K562 (cell line): Measurements from ENCODE around the gene LPCAT3. TPM values are rescaled to one million over a fixed set of nuclear protein-coding genes. Genes with fewer than 3 reads are reported as not detected.
"Not testable (repeated sequence)": the region's sequence is repeated elsewhere in the genome, so short reads cannot be mapped to it uniquely, and the experiment has no call there.

Experiments
- ATAC-seq: fragments of 200-7000 bp; cut with Tn5 transposase; 3 replicates; pipeline ENCODE4 v1.9.1; 2020; ENCODE audit warnings: moderate library complexity
- BruUV-seq: library from RNA; stranded (reverse); fragments of 400-500 nt; replicated peaks from 2 replicates; lab custom pipeline; 2021; lab: Mats Ljungman, UMichigan
- CTCF ChIA-PET: fragments of 300-600 bp; formaldehyde crosslinking; extraction: SDS; loops from one replicate; lab custom pipeline; 2021; ENCODE audit warnings: low intra/inter-chr PET ratio; lab: Yijun Ruan, JAX
- POLR2A ChIA-PET: fragments of 300-600, 350-650 bp; sonication (Branson Sonifier 250); formaldehyde crosslinking; extraction: SDS; loops from one replicate; lab custom pipeline; 2021; ENCODE audit warnings: antibody characterized with exemption, inconsistent platforms; lab: Yijun Ruan, JAX
- DNase-seq, 4 experiments: peaks; one replicate each; pipeline versions ENCODE4 v3.0.0 to v3.0.0-alpha.2; 2011 to 2018; ENCODE audit warnings: low spot score in 3 of 4, mixed read lengths in 3 of 4; ENCODE audit errors: extremely low read depth in 1 of 4
- FAIRE-seq: peaks from 2 replicates; lab custom pipeline; 2011; peaks lifted over from hg19 to GRCh38; lab: Jason Lieb, UNC
- H2AFZ ChIP-seq: 2 replicates; pipeline ENCODE4 v1.6.0; 2011; ENCODE audit warnings: low read depth, low read length, control low read depth, inconsistent platforms
- H3K27ac ChIP-seq: fragments of 200-600 bp; 3 replicates; pipeline ENCODE4 v1.8.0; 2011; ENCODE audit warnings: low read depth, mild to moderate bottlenecking, control low read depth, inconsistent platforms, low read length, moderate library complexity, mixed read lengths; ENCODE audit errors: extremely low read depth
- H3K27me3 ChIP-seq, 2 experiments: fragments of 300-600 bp in 1 of 2; 2 replicates in 1 of 2; 3 replicates in 1 of 2; pipeline versions ENCODE4 v1.6.0 to v1.8.0; 2011; ENCODE audit warnings: inconsistent platforms in 2 of 2, low read length in 2 of 2, mild to moderate bottlenecking in 1 of 2, mixed read lengths in 1 of 2, moderate library complexity in 1 of 2; ENCODE audit not compliant: control insufficient read depth in 2 of 2, insufficient read depth in 2 of 2
- H3K36me3 ChIP-seq: fragments of 300-600 bp; 3 replicates; pipeline ENCODE4 v1.8.0; 2011; ENCODE audit warnings: mild to moderate bottlenecking, low read length, inconsistent platforms; ENCODE audit not compliant: control insufficient read depth, insufficient read depth
- H3K4me1 ChIP-seq, 2 experiments: fragments of 200-600 bp in 1 of 2; replicated peaks in 1 of 2; 2 replicates in 1 of 2; 3 replicates in 1 of 2; pipeline versions ENCODE4 v1.5.1 to v1.8.0; 2011; ENCODE audit warnings: inconsistent platforms in 2 of 2, low read length in 2 of 2, mild to moderate bottlenecking in 1 of 2, mixed read lengths in 1 of 2, moderate library complexity in 1 of 2; ENCODE audit not compliant: control insufficient read depth in 2 of 2, insufficient read depth in 2 of 2
- H3K4me2 ChIP-seq: 2 replicates; pipeline ENCODE4 v1.6.1; 2011; ENCODE audit warnings: low read length, control low read depth, inconsistent platforms, mixed read lengths; ENCODE audit not compliant: insufficient read depth
- H3K4me3 ChIP-seq: fragments of 200-600 bp; sonication (generic), shearing (Covaris generic); 2 replicates; pipeline ENCODE4 v1.5.1; 2016; ENCODE audit warnings: control low read depth, inconsistent platforms
- H3K79me2 ChIP-seq: fragments of 200-600 bp; 3 replicates; pipeline ENCODE4 v1.8.0; 2011; ENCODE audit warnings: low read length, inconsistent platforms; ENCODE audit not compliant: control insufficient read depth, insufficient read depth
- H3K9ac ChIP-seq, 2 experiments: 2 replicates each; pipeline versions ENCODE4 v1.6.0 to v1.6.1; 2011; ENCODE audit warnings: low read depth in 2 of 2, low read length in 2 of 2, control low read depth in 1 of 2, inconsistent platforms in 1 of 2, mild to moderate bottlenecking in 1 of 2, mixed read lengths in 1 of 2; ENCODE audit not compliant: insufficient read depth in 1 of 2
- H3K9me1 ChIP-seq: one replicate; pipeline ENCODE4 v1.6.0; 2011; ENCODE audit warnings: inconsistent platforms, mild to moderate bottlenecking, low read length, moderate library complexity; ENCODE audit not compliant: control insufficient read depth, insufficient read depth
- H3K9me3 ChIP-seq: replicated peaks from 2 replicates; pipeline ENCODE4 v1.5.1; 2011; ENCODE audit warnings: low read depth, low read length, inconsistent platforms; ENCODE audit not compliant: control insufficient read depth, insufficient read depth
- H4K20me1 ChIP-seq: replicated peaks from 2 replicates; pipeline ENCODE4 v1.6.1; 2011; ENCODE audit warnings: low read length, inconsistent platforms, mixed read lengths; ENCODE audit not compliant: control insufficient read depth, insufficient read depth
- BACH1 ChIP-seq: fragments of 200-800 bp; sonication (Bioruptor generic); IDR thresholded peaks from 2 replicates; pipeline ENCODE4 v1.6.1; 2016; ENCODE audit warnings: missing genetic modification characterization, missing compliant biosample characterization
- HOMEZ ChIP-seq: fragments of 250-450 bp; sonication (Bioruptor Pico); IDR thresholded peaks from 2 replicates; pipeline ENCODE4 v1.4.0; 2020; ENCODE audit warnings: mild to moderate bottlenecking, moderate library complexity
- LEF1 ChIP-seq: fragments of 450-650 bp; IDR thresholded peaks from 2 replicates; pipeline ENCODE4 v1.6.1; 2016; ENCODE audit warnings: mild to moderate bottlenecking
- MCM5 ChIP-seq: fragments of 450-650 bp; IDR thresholded peaks from 2 replicates; pipeline ENCODE4 v1.6.1; 2016; ENCODE audit warnings: low read depth
- MIER1 ChIP-seq: fragments of 450-650 bp; IDR thresholded peaks from 2 replicates; pipeline ENCODE4 v1.6.1; 2016; ENCODE audit warnings: antibody characterized with exemption, mild to moderate bottlenecking, low read depth
- MYBL2 ChIP-seq, 2 experiments: fragments of 450-650 bp in 1 of 2; sonication (generic) in 1 of 2; formaldehyde crosslinking in 1 of 2; IDR thresholded peaks; 2 replicates each; pipeline versions ENCODE4 v1.6.1 to v1.8.1; 2017 to 2022; ENCODE audit warnings: borderline replicate concordance in 1 of 2, inconsistent platforms in 1 of 2, low read depth in 1 of 2, mild to moderate bottlenecking in 1 of 2, missing genetic modification reagents in 1 of 2, moderate library complexity in 1 of 2
- NFE2L1 ChIP-seq: fragments of 450-650 bp; IDR thresholded peaks from 2 replicates; pipeline ENCODE4 v1.6.1; 2016; ENCODE audit warnings: missing genetic modification characterization, low read depth, mild to moderate bottlenecking, missing compliant biosample characterization, moderate library complexity, borderline replicate concordance
- NFIX ChIP-seq: fragments of 250-450 bp; sonication (Bioruptor Pico); IDR thresholded peaks from 2 replicates; pipeline ENCODE4 v1.4.0; 2020; ENCODE audit warnings: low read depth, mild to moderate bottlenecking, moderate library complexity
- PTTG1 ChIP-seq: fragments of 450-650 bp; IDR thresholded peaks from 2 replicates; pipeline ENCODE4 v1.6.1; 2016; ENCODE audit warnings: low read depth, mild to moderate bottlenecking, missing genetic modification characterization, missing compliant biosample characterization
- TCFL5 ChIP-seq: fragments of 250-450 bp; sonication (Bioruptor Pico); conservative IDR thresholded peaks from 2 replicates; pipeline ENCODE4 v1.6.1; 2021; ENCODE audit warnings: mild to moderate bottlenecking, moderate library complexity, matching md5 sums
- TRIM25 ChIP-seq: fragments of 450-650 bp; IDR thresholded peaks from 2 replicates; pipeline ENCODE4 v1.7.0; 2016; ENCODE audit warnings: borderline replicate concordance
- WHSC1 ChIP-seq: IDR thresholded peaks from one replicate; pipeline ENCODE4 v1.6.1; 2012; ENCODE audit warnings: low read length, control low read depth, inconsistent platforms
- ZNF121 ChIP-seq: sonication (generic); formaldehyde crosslinking; conservative IDR thresholded peaks from 2 replicates; pipeline ENCODE4 v1.8.0; 2022; ENCODE audit warnings: missing genetic modification reagents
- WGBS: fragments of 100-300 bp; shearing (Covaris generic); methylation state at CpG from one replicate; pipeline ENCODE4 v1.1.6; 2016; ENCODE audit warnings: low coverage, mixed read lengths; ENCODE audit not compliant: insufficient coverage; ENCODE audit errors: missing lambda C conversion rate; 5-methylcytosine and 5-hydroxymethylcytosine counted together
- in situ Hi-C: fragments of 300-500 bp; cut with MboI; formaldehyde crosslinking; loops from 4 replicates; pipeline ENCODE4 v1.15.0; 2018; ENCODE audit warnings: inconsistent platforms, mixed read lengths
- intact Hi-C: fragments of 100-400 bp; cut with micrococcal nuclease; formaldehyde crosslinking; loops from 2 replicates; pipeline ENCODE4 v1.14.2; 2022
- polyA plus RNA-seq, 8 experiments: library from polyadenylated mRNA; depleted of rRNA in 4 of 8; stranded (reverse) in 5 of 8; unstranded in 3 of 8; fragments of >200 nt; fragmentation: Nextera tagmentation in 2 of 8; fragmentation: Illumina TruSeq in 1 of 8; extraction: Ambion mirVana in 2 of 8; extraction: Trizol in 1 of 8; gene quantifications; 2 replicates each; pipeline versions ENCODE4 v1.2.1 to v1.2.3, GENCODE V29; 2011 to 2014; ENCODE audit warnings: inconsistent platforms in 1 of 8, missing spikeins in 1 of 8
- total RNA-seq, 7 experiments: library from RNA; depleted of rRNA in 6 of 7; stranded (reverse); fragments of >200 nt in 6 of 7; fragmentation: Illumina TruSeq in 2 of 7; extraction: Trizol in 2 of 7; gene quantifications; 2 replicates each; pipeline versions ENCODE4 v1.2.1 to v1.2.3, GENCODE V29; 2011 to 2021; ENCODE audit warnings: low replicate concordance in 1 of 7

LPCAT3 gene
- total and polyA plus RNA-seq, 9 of the 15 experiments (the other 6 are each of a cell fraction or from before 2014, with no cell fraction given) = 4.9 to 52.5 (median 25.3) TPM

- intact Hi-C loops, H3K4me3 ChIP-seq, H3K27me3 ChIP-seq, H3K79me2 ChIP-seq, DNase-seq, H3K4me2 ChIP-seq, BruUV-seq, H4K20me1 ChIP-seq, ATAC-seq, in situ Hi-C loops, CTCF ChIA-PET, H3K9me1 ChIP-seq, POLR2A ChIA-PET, H3K9ac ChIP-seq, H3K27ac ChIP-seq, FAIRE-seq, H3K9me3 ChIP-seq, H2AFZ ChIP-seq, H3K36me3 ChIP-seq: not testable (repeated sequence)
- H3K4me1 ChIP-seq = peaks cover 7 to 29% of the 10 kb centered on the region in 2 experiments; a peak in 3 of 5 replicates
- 100% methylated on average over 1 of the region's 32 CpGs for WGBS
These were observed 19.1 kb upstream of the LPCAT3 start for GRCh38 chr12:7037411-7037810.

- H4K20me1 ChIP-seq = no peaks in the 10 kb centered on the region
- no peaks in the 10 kb centered on the region for H3K27me3 ChIP-seq
- 26% methylated on average over 2 of the region's 2 CpGs for WGBS
- no peaks in the 10 kb centered on the region for H3K9me3 ChIP-seq
- peaks cover 7 to 31% of the 10 kb centered on the region in 2 experiments; a peak in 3 of 5 replicates for H3K4me1 ChIP-seq
- no peaks in the 10 kb centered on the region for H3K79me2 ChIP-seq
- no peaks in the 10 kb centered on the region for H3K36me3 ChIP-seq
- no peak for ATAC-seq
- DNase-seq = no peak
- intact Hi-C loops (no loop called here), in situ Hi-C loops (no loop called here)
- no peak for FAIRE-seq
- no peak overlapping the region for H3K9ac ChIP-seq
- BruUV-seq = no TSS peak
- no peak overlapping the region for H3K4me2 ChIP-seq
- no peak overlapping the region for H3K27ac ChIP-seq
- no peak overlapping the region for H3K4me3 ChIP-seq
- H2AFZ ChIP-seq = no peak overlapping the region
- POLR2A ChIA-PET = no interaction called here
- no peaks in the 10 kb centered on the region for H3K9me1 ChIP-seq
- no peak for TF ChIP-seq WHSC1
- no peak for TF ChIP-seq TCFL5
- no peak for TF ChIP-seq MIER1
- TF ChIP-seq BACH1 (tag) = no peak
- no peak for TF ChIP-seq MCM5
- TF ChIP-seq NFE2L1 (tag) = no peak
- no peak for TF ChIP-seq ZNF121
- no peak for TF ChIP-seq TRIM25
- no peak for TF ChIP-seq HOMEZ (CRISPR knock-in tag)
- TF ChIP-seq LEF1 = no peak
- TF ChIP-seq MYBL2 (IDR thresholded peaks at IDR 0.05; ENCODE audit: low read depth) = no peak
- TF ChIP-seq MYBL2 (CRISPR knock-in tag; IDR thresholded peaks at IDR 0.05; ENCODE audit: borderline replicate concordance) = no peak
- no peak for TF ChIP-seq NFIX
- TF ChIP-seq PTTG1 (tag) = no peak
- TF ChIP-seq, all 486 proteins: peak for 0
- CTCF ChIA-PET = no interaction called here
These were observed 17.2 kb upstream of the LPCAT3 start for GRCh38 chr12:7035463-7035862.
